Fibroblast of pulmonary artery (primary cell): ENCODE measurements around the gene ARPC5L.
"Not testable (repeated sequence)": the region's sequence is repeated elsewhere in the genome, so short reads cannot be mapped to it uniquely, and the experiment has no call there.

Experiments
- DNase-seq: peaks from one replicate; pipeline ENCODE4 v3.0.0-alpha.2; 2010; ENCODE audit warnings: low read depth
- H3K4me3 ChIP-seq: replicated peaks from 2 replicates; pipeline ENCODE4 v1.5.1; 2011; ENCODE audit warnings: low read depth, mild to moderate bottlenecking, control low read depth, low read length, moderate library complexity
- CTCF ChIP-seq: IDR thresholded peaks from 2 replicates; pipeline ENCODE4 v1.5.1; 2011; ENCODE audit warnings: mild to moderate bottlenecking, control low read depth, low read length, inconsistent platforms; ENCODE audit errors: missing control alignments

Gene ARPC5L

GRCh38 chr9:124843456-124844034 lies 18.4 kb upstream of the ARPC5L start:
- no peak for TF ChIP-seq CTCF
- no peak for DNase-seq
- no peak overlapping the region for H3K4me3 ChIP-seq

- TF ChIP-seq CTCF: no peak
- DNase-seq: no peak
- no peak overlapping the region for H3K4me3 ChIP-seq
Observed at GRCh38 chr9:124844291-124844690, 17.6 kb upstream of the ARPC5L start.

GRCh38 chr9:124846467-124846866 lies 15.5 kb upstream of the ARPC5L start:
- not testable (repeated sequence) for DNase-seq, H3K4me3 ChIP-seq

GRCh38 chr9:124846969-124847368 lies 15.0 kb upstream of the ARPC5L start:
- TF ChIP-seq CTCF: no peak
- H3K4me3 ChIP-seq: no peak overlapping the region
- DNase-seq: no peak

GRCh38 chr9:124849801-124850200 lies 12.1 kb upstream of the ARPC5L start:
- no peak overlapping the region for H3K4me3 ChIP-seq
- no peak for TF ChIP-seq CTCF
- DNase-seq: peak; percentile 93

- H3K4me3 ChIP-seq: no peak overlapping the region
- TF ChIP-seq CTCF: no peak
- no peak for DNase-seq
Observed at GRCh38 chr9:124852121-124852828, 9.7 kb upstream of the ARPC5L start.

- peak; percentile 73 for TF ChIP-seq CTCF
- peak within 1 kb of the TSS; percentile 47 for H3K4me3 ChIP-seq
- peak; percentile 67 for DNase-seq
Observed at GRCh38 chr9:124852829-124853531, 8.9 kb upstream of the ARPC5L start, which contains the start of gene WDR38. TSS of gene WDR38 (plus strand) at chr9:124853460. CDS start at chr9:124853532, 72 bp downstream.
